ENCODE results near the gene TUG1. TPM values are rescaled to one million over a fixed set of nuclear protein-coding genes. Genes with fewer than 3 reads are reported as not detected.

The TUG1 gene
- polyA plus RNA-seq, 1 of the 3 experiments (the other 2 are of a cell fraction), result 46.8 TPM

- Histone ChIP-seq H3K9me2 (no peaks in the 10 kb centered on the region), H3K4me2 (no peak overlapping the region), H3K9me3 (0 out of 2 replicates have a peak, but pooled peaks cover 12% of the 10 kb centered on the region), H3K36me3 (replicated peaks in 1 of 2; ENCODE audit: control insufficient read depth in 1 of 2, insufficient read depth in 2 of 2, low read length in 1 of 2) (peaks cover 26 to 49% of the 10 kb centered on the region in 2 experiments), H4K20me1 (ENCODE audit: insufficient read depth) (no peaks in the 10 kb centered on the region), H3K27ac (ENCODE audit: low read depth in 2 of 2, low read length in 1 of 2) (no peak overlapping the region), H3F3A (replicated peaks; ENCODE audit: insufficient read depth) (peaks cover 4% of the 10 kb centered on the region), H3K4me1 (ENCODE audit: control insufficient read depth in 1 of 2, insufficient read depth in 2 of 2, low read depth in 1 of 2, low read length in 1 of 2) (no peaks in the 10 kb centered on the region), H3K9ac (no peak overlapping the region), H3K4me3 (ENCODE audit: low read depth in 2 of 2, low read length in 1 of 2) (no peak overlapping the region; a peak in 1 of 4 replicates), H3K79me2 (ENCODE audit: insufficient read depth) (peaks cover 37% of the 10 kb centered on the region), H3K27me3 (ENCODE audit: insufficient read depth) (no peaks in the 10 kb centered on the region), H2AFZ (ENCODE audit: low read depth) (no peak overlapping the region)
- TF ChIP-seq FOXM1 (IDR thresholded peaks at IDR 0.05; ENCODE audit: low read depth) (no peak), TEAD4 (IDR thresholded peaks at IDR 0.05; ENCODE audit: borderline replicate concordance, insufficient read depth) (no peak), IRF3 (IDR thresholded peaks at IDR 0.05; ENCODE audit: low read depth, low read length) (no peak)
- TF ChIP-seq, protein P1, sequence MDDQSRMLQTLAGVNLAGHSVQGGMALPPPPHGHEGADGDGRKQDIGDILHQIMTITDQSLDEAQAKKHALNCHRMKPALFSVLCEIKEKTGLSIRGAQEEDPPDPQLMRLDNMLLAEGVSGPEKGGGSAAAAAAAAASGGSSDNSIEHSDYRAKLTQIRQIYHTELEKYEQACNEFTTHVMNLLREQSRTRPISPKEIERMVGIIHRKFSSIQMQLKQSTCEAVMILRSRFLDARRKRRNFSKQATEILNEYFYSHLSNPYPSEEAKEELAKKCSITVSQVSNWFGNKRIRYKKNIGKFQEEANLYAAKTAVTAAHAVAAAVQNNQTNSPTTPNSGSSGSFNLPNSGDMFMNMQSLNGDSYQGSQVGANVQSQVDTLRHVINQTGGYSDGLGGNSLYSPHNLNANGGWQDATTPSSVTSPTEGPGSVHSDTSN (IDR thresholded peaks at IDR 0.05), result no peak
- no peak for DNase-seq
- WGBS (ENCODE audit: low lambda C conversion rate), result 96% methylated on average over 3 of the region's 3 CpGs
- CTCF ChIA-PET, result interaction anchor here (0.8 kb wide), 2 partner anchors 129 to 224 kb away, joined by 3 read pairs; no protein-coding TSS in a partner anchor
- POLR2A ChIA-PET, result no interaction called here
These were observed 9.4 kb downstream of the TUG1 start for GRCh38 chr22:30978304-30978962.

- Histone ChIP-seq H3K4me2 (no peak overlapping the region), H3K4me1 (ENCODE audit: control insufficient read depth in 1 of 2, insufficient read depth in 2 of 2, low read depth in 1 of 2, low read length in 1 of 2) (no peaks in the 10 kb centered on the region), H3K36me3 (replicated peaks in 1 of 2; ENCODE audit: control insufficient read depth in 1 of 2, insufficient read depth in 2 of 2, low read length in 1 of 2) (peaks cover 11 to 34% of the 10 kb centered on the region in 2 experiments), H3K79me2 (ENCODE audit: insufficient read depth) (peaks cover 22% of the 10 kb centered on the region), H3K27me3 (ENCODE audit: insufficient read depth) (no peaks in the 10 kb centered on the region), H3K27ac (ENCODE audit: low read depth in 2 of 2, low read length in 1 of 2) (no peak overlapping the region), H3K9me3 (0 out of 2 replicates have a peak, but pooled peaks cover 12% of the 10 kb centered on the region), H2AFZ (ENCODE audit: low read depth) (no peak overlapping the region), H3F3A (replicated peaks; ENCODE audit: insufficient read depth) (peaks cover 4% of the 10 kb centered on the region), H3K9me2 (no peaks in the 10 kb centered on the region), H3K4me3 (ENCODE audit: low read depth in 2 of 2, low read length in 1 of 2) (no peak overlapping the region), H4K20me1 (ENCODE audit: insufficient read depth) (no peaks in the 10 kb centered on the region), H3K9ac (no peak overlapping the region)
- ChIA-PET CTCF (interaction anchor here (0.7 to 1.3 kb wide), 3 partner anchors 12 to 109 kb away, joined by 3 read pairs; partner anchors contain the start of gene MORC2), POLR2A (interaction anchor here (2.3 kb wide), 1 partner anchor 11 kb away, joined by 6 read pairs; the partner anchor contains the start of genes MORC2 and TUG1)
- no peak for DNase-seq
- WGBS (ENCODE audit: low lambda C conversion rate), result 97% methylated on average over 3 of the region's 3 CpGs
- TF ChIP-seq ZBTB33 (IDR thresholded peaks at IDR 0.05; ENCODE audit: borderline replicate concordance, low read depth) (no peak), CTCF (IDR thresholded peaks at IDR 0.05) (no peak), NFIC (IDR thresholded peaks at IDR 0.05; ENCODE audit: borderline replicate concordance) (no peak), MAX (IDR thresholded peaks at IDR 0.05; ENCODE audit: low read depth) (no peak), USF2 (IDR thresholded peaks at IDR 0.05; ENCODE audit: borderline replicate concordance, low read depth, low read length) (no peak), YY1 (IDR thresholded peaks at IDR 0.05; ENCODE audit: low read depth) (no peak), TCF12 (IDR thresholded peaks at IDR 0.05) (no peak), POLR2AphosphoS5 (IDR thresholded peaks at IDR 0.05; ENCODE audit: low read depth, low read length) (no peak), TAF1 (IDR thresholded peaks at IDR 0.05; ENCODE audit: borderline replicate concordance, low read depth, low read length) (no peak), FOXM1 (IDR thresholded peaks at IDR 0.05; ENCODE audit: low read depth) (no peak)
- TF ChIP-seq, protein P1 (IDR thresholded peaks at IDR 0.05), result no peak
These were observed 10.9 kb downstream of the TUG1 start for GRCh38 chr22:30979932-30980331.
